Measurements from ENCODE around the gene RABGGTB. TPM values are rescaled to one million over a fixed set of nuclear protein-coding genes. Genes with fewer than 3 reads are reported as not detected.

RABGGTB gene
- total and polyA plus RNA-seq, 9 of the 15 experiments (the other 6 are each of a cell fraction or from before 2014, with no cell fraction given) = 148 to 354 (median 206) TPM

DNA sequence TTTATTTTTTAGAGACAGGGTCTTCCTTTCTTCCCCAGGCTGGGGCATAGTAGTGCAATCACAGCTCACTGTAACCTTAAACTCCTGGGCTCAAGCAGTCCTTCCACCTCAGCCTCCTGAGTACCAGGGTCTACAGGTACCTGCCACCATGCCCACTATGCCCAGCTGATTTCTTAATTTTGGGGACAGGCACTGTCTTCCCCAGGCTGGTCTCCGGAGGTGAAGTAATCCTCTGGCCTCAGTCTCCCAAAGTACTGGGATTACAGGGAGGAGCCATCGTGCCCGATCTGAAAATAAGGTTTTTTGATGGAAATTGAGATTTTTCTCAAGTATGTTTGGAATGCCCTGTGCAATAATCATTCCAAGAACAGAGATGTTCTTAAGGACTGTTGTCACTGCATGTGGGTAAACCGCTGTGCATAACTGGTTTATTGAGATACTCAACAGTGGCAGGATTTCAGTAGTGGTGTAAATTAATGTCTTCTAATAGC is 9.7 kb downstream of the RABGGTB start (continued):
- TF ChIP-seq KLF1 (tag; IDR thresholded peaks at IDR 0.05) (no peak), MXI1 (IDR thresholded peaks at IDR 0.05; ENCODE audit: low read depth, low read length) (no peak), ZBTB8A (IDR thresholded peaks at IDR 0.05; ENCODE audit: partially characterized antibody) (no peak), KDM2B (CRISPR knock-in tag; IDR thresholded peaks at IDR 0.05) (no peak), HSF4 (CRISPR knock-in tag; IDR thresholded peaks at IDR 0.05; ENCODE audit: borderline replicate concordance) (no peak), BHLHE40 (IDR thresholded peaks at IDR 0.05; ENCODE audit: low read length) (no peak), U2AF1 (optimal IDR thresholded peaks at IDR 0.05; ENCODE audit: low read depth, low read length) (no peak), ZNF561 (CRISPR knock-in tag; conservative IDR thresholded peaks at IDR 0.05) (no peak), GTF2A2 (tag; IDR thresholded peaks at IDR 0.05) (no peak), SRSF7 (optimal IDR thresholded peaks at IDR 0.05; ENCODE audit: low read depth, low read length) (no peak), ZBTB7A (IDR thresholded peaks at IDR 0.05; ENCODE audit: borderline replicate concordance, control insufficient read depth, low read depth, low read length) (no peak), POLR2G (IDR thresholded peaks at IDR 0.05; ENCODE audit: low read depth, low read length) (0 out of 2 replicates have a peak, but pooled peaks have one; percentile 17), POLR2AphosphoS5 (IDR thresholded peaks at IDR 0.05; ENCODE audit: control insufficient read depth, insufficient read depth, low read depth, low read length) (peak; percentile 64), XRCC5 (IDR thresholded peaks at IDR 0.05; ENCODE audit: low read depth, low read length) (no peak), HNRNPUL1 (IDR thresholded peaks at IDR 0.05; ENCODE audit: low read length) (0 out of 2 replicates have a peak, but pooled peaks have one; percentile 46), ZNF77 (CRISPR knock-in tag; IDR thresholded peaks at IDR 0.05) (0 out of 2 replicates have a peak, but pooled peaks have one; percentile 6), PML (IDR thresholded peaks at IDR 0.05; ENCODE audit: low read length) (0 out of 2 replicates have a peak, but pooled peaks have one; percentile 65)
- TF ChIP-seq, protein P1, sequence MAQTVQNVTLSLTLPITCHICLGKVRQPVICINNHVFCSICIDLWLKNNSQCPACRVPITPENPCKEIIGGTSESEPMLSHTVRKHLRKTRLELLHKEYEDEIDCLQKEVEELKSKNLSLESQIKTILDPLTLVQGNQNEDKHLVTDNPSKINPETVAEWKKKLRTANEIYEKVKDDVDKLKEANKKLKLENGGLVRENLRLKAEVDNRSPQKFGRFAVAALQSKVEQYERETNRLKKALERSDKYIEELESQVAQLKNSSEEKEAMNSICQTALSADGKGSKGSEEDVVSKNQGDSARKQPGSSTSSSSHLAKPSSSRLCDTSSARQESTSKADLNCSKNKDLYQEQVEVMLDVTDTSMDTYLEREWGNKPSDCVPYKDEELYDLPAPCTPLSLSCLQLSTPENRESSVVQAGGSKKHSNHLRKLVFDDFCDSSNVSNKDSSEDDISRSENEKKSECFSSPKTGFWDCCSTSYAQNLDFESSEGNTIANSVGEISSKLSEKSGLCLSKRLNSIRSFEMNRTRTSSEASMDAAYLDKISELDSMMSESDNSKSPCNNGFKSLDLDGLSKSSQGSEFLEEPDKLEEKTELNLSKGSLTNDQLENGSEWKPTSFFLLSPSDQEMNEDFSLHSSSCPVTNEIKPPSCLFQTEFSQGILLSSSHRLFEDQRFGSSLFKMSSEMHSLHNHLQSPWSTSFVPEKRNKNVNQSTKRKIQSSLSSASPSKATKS (CRISPR knock-in tag; IDR thresholded peaks at IDR 0.05) = no peak
- TF ChIP-seq, protein P2, sequence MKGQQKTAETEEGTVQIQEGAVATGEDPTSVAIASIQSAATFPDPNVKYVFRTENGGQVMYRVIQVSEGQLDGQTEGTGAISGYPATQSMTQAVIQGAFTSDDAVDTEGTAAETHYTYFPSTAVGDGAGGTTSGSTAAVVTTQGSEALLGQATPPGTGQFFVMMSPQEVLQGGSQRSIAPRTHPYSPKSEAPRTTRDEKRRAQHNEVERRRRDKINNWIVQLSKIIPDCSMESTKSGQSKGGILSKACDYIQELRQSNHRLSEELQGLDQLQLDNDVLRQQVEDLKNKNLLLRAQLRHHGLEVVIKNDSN (CRISPR knock-in tag; IDR thresholded peaks at IDR 0.05) = no peak
- TF ChIP-seq, protein P3, sequence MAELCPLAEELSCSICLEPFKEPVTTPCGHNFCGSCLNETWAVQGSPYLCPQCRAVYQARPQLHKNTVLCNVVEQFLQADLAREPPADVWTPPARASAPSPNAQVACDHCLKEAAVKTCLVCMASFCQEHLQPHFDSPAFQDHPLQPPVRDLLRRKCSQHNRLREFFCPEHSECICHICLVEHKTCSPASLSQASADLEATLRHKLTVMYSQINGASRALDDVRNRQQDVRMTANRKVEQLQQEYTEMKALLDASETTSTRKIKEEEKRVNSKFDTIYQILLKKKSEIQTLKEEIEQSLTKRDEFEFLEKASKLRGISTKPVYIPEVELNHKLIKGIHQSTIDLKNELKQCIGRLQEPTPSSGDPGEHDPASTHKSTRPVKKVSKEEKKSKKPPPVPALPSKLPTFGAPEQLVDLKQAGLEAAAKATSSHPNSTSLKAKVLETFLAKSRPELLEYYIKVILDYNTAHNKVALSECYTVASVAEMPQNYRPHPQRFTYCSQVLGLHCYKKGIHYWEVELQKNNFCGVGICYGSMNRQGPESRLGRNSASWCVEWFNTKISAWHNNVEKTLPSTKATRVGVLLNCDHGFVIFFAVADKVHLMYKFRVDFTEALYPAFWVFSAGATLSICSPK (IDR thresholded peaks at IDR 0.05; ENCODE audit: borderline replicate concordance) = no peak
- TF ChIP-seq, protein P4, sequence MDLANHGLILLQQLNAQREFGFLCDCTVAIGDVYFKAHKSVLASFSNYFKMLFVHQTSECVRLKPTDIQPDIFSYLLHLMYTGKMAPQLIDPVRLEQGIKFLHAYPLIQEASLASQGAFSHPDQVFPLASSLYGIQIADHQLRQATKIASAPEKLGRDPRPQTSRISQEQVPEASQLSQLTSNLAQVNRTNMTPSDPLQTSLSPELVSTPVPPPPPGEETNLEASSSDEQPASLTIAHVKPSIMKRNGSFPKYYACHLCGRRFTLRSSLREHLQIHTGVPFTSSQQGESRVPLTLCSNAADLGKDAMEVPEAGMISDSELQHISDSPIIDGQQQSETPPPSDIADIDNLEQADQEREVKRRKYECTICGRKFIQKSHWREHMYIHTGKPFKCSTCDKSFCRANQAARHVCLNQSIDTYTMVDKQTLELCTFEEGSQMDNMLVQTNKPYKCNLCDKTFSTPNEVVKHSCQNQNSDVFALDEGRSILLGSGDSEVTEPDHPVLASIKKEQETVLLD (IDR thresholded peaks at IDR 0.05) = no peak

All from K562 (cell line).